ENCODE measurements around the gene SVEP1.

SVEP1 gene

DNA sequence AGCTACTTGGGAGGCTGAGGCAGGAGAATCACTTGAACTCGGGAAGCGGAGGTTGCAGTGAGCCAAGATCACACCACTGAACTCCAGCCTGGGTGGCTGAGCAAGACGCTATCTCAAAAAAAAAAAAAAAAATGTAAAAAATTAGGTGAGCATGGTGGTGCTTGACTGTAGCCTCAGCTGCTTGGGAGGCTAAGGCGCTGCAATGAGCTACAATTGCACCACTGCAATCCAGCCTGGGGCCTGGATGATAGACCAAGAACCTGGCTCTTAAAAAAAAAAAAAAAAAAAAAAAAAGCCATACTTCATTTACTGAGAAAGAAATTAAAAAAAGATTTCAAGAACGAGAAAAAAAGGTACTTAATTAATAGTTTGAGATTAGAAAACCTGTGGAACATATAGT lies 62.1 kb downstream of the SVEP1 start:
- Histone ChIP-seq H3K4me1 (ENCODE audit: control insufficient read depth, low read depth, low read length) (no peaks in the 10 kb centered on the region), H3K79me1 (ENCODE audit: low read length) (no peaks in the 10 kb centered on the region), H3K4me3 (ENCODE audit: low read length) (no peak overlapping the region), H3K23ac (ENCODE audit: low read length) (no peak overlapping the region), H2BK120ac (ENCODE audit: low read depth, low read length) (no peak overlapping the region), H4K5ac (ENCODE audit: low read length) (no peak overlapping the region), H2BK15ac (replicated peaks; ENCODE audit: low read depth) (no peak overlapping the region), H3K36me3 (ENCODE audit: control insufficient read depth, insufficient read depth, low read length) (no peaks in the 10 kb centered on the region), H3K27me3 (ENCODE audit: insufficient read depth, low read length, poor library complexity) (no peaks in the 10 kb centered on the region), H3K27ac (ENCODE audit: low read depth, low read length) (no peak overlapping the region), H3K4me2 (ENCODE audit: low read length) (no peak overlapping the region), H3K79me2 (ENCODE audit: control insufficient read depth, insufficient read depth, low read length) (no peaks in the 10 kb centered on the region), H4K8ac (ENCODE audit: low read depth, low read length) (no peak overlapping the region), H2AK5ac (ENCODE audit: low read length) (no peak overlapping the region), H3K56ac (ENCODE audit: low read length) (no peak overlapping the region), H3K4ac (ENCODE audit: low read depth, low read length) (no peak overlapping the region), H3K9ac (ENCODE audit: low read length) (no peak overlapping the region), H3K18ac (ENCODE audit: low read length) (no peak overlapping the region), H2BK5ac (ENCODE audit: low read length) (no peak overlapping the region)
- WGBS (ENCODE audit: extremely low coverage, insufficient coverage, low lambda C conversion rate): no CpG with 5 or more reads among the region's 5 CpGs
- no peak for DNase-seq

- no peak overlapping the region for H2BK5ac ChIP-seq (ENCODE audit: low read length)
- H3K79me1 ChIP-seq (ENCODE audit: low read length): no peaks in the 10 kb centered on the region
- no peak overlapping the region for H3K9ac ChIP-seq (ENCODE audit: low read length)
- no peaks in the 10 kb centered on the region for H3K36me3 ChIP-seq (ENCODE audit: control insufficient read depth, insufficient read depth, low read length)
- DNase-seq: no peak
- no peak overlapping the region for H4K8ac ChIP-seq (ENCODE audit: low read depth, low read length)
- no peak overlapping the region for H3K4me3 ChIP-seq (ENCODE audit: low read length)
- no peak overlapping the region for H3K56ac ChIP-seq (ENCODE audit: low read length)
- no peak overlapping the region for H3K4me2 ChIP-seq (ENCODE audit: low read length)
- no peak overlapping the region for H4K5ac ChIP-seq (ENCODE audit: low read length)
- WGBS (ENCODE audit: extremely low coverage, insufficient coverage, low lambda C conversion rate): no CpG with 5 or more reads among the region's 1 CpG
- H3K4ac ChIP-seq (ENCODE audit: low read depth, low read length): no peak overlapping the region
- H2BK120ac ChIP-seq (ENCODE audit: low read depth, low read length): no peak overlapping the region
- no peak overlapping the region for H3K23ac ChIP-seq (ENCODE audit: low read length)
- H3K18ac ChIP-seq (ENCODE audit: low read length): no peak overlapping the region
- H3K27me3 ChIP-seq (ENCODE audit: insufficient read depth, low read length, poor library complexity): no peaks in the 10 kb centered on the region
- H3K79me2 ChIP-seq (ENCODE audit: control insufficient read depth, insufficient read depth, low read length): no peaks in the 10 kb centered on the region
- H2BK15ac ChIP-seq (replicated peaks; ENCODE audit: low read depth): no peak overlapping the region
- no peaks in the 10 kb centered on the region for H3K4me1 ChIP-seq (ENCODE audit: control insufficient read depth, low read depth, low read length)
- no peak overlapping the region for H2AK5ac ChIP-seq (ENCODE audit: low read length)
- H3K27ac ChIP-seq (ENCODE audit: low read depth, low read length): no peak overlapping the region
Measured at GRCh38 chr9:110514897-110515296, 64.6 kb downstream of the SVEP1 start.

DNA sequence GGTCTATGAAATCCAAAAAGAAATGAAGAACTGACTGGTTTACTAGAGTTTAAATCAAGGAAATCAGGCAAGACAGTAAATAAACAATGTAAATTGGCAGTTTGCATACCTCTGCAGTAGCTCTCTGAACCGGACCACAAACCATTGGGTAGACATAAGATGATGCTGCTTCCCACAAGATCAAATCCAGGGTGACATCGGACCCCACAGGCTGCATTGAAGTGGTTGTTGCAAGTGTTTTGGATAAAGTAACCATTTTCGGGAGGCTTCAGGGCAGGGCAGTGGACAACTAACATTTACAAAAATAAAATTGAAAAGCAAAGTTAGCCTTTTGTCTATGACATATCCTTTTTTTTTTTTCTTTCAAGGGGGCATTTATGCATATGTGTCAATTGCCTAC lies 66.7 kb downstream of the SVEP1 start:
- Histone ChIP-seq H3K56ac (ENCODE audit: low read length) (no peak overlapping the region), H2BK120ac (ENCODE audit: low read depth, low read length) (no peak overlapping the region), H3K36me3 (ENCODE audit: control insufficient read depth, insufficient read depth, low read length) (no peaks in the 10 kb centered on the region), H4K5ac (ENCODE audit: low read length) (no peak overlapping the region), H3K27me3 (ENCODE audit: insufficient read depth, low read length, poor library complexity) (no peaks in the 10 kb centered on the region), H2AK5ac (ENCODE audit: low read length) (no peak overlapping the region), H2BK15ac (replicated peaks; ENCODE audit: low read depth) (no peak overlapping the region), H3K27ac (ENCODE audit: low read depth, low read length) (no peak overlapping the region), H3K4ac (ENCODE audit: low read depth, low read length) (no peak overlapping the region), H4K8ac (ENCODE audit: low read depth, low read length) (no peak overlapping the region), H2BK5ac (ENCODE audit: low read length) (no peak overlapping the region), H3K4me1 (ENCODE audit: control insufficient read depth, low read depth, low read length) (no peaks in the 10 kb centered on the region), H3K4me3 (ENCODE audit: low read length) (no peak overlapping the region), H3K23ac (ENCODE audit: low read length) (no peak overlapping the region), H3K18ac (ENCODE audit: low read length) (no peak overlapping the region), H3K4me2 (ENCODE audit: low read length) (no peak overlapping the region), H3K79me2 (ENCODE audit: control insufficient read depth, insufficient read depth, low read length) (no peaks in the 10 kb centered on the region), H3K79me1 (ENCODE audit: low read length) (no peaks in the 10 kb centered on the region), H3K9ac (ENCODE audit: low read length) (no peak overlapping the region)
- no peak for DNase-seq
- no CpG with 5 or more reads among the region's 3 CpGs for WGBS (ENCODE audit: extremely low coverage, insufficient coverage, low lambda C conversion rate)

DNA sequence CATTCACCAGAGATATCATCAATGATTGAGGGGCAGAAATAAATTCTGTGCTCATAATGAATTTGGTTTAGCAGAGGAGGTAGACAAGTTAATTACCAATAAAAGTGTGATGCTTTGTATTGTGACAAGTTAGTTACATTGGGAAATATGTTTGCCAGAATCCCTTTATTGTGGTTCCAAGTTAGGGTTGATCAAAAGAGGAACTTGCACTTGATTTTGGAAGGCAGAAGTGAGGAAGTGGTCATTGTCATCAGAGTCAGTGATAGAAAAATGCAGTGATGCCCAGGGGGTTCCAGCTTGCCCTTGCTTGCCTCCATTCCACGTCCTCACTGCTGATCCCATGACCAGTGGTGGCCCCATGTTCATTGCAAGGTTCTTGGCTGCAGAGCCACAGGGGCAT lies 69.7 kb downstream of the SVEP1 start:
- Histone ChIP-seq H3K27ac (ENCODE audit: low read depth, low read length) (no peak overlapping the region), H2AK5ac (ENCODE audit: low read length) (no peak overlapping the region), H2BK15ac (replicated peaks; ENCODE audit: low read depth) (no peak overlapping the region), H4K5ac (ENCODE audit: low read length) (no peak overlapping the region), H3K36me3 (ENCODE audit: control insufficient read depth, insufficient read depth, low read length) (no peaks in the 10 kb centered on the region), H3K4me2 (ENCODE audit: low read length) (no peak overlapping the region), H3K27me3 (ENCODE audit: insufficient read depth, low read length, poor library complexity) (no peaks in the 10 kb centered on the region), H3K4ac (ENCODE audit: low read depth, low read length) (no peak overlapping the region), H3K79me1 (ENCODE audit: low read length) (no peaks in the 10 kb centered on the region), H2BK5ac (ENCODE audit: low read length) (no peak overlapping the region), H2BK120ac (ENCODE audit: low read depth, low read length) (no peak overlapping the region), H3K56ac (ENCODE audit: low read length) (no peak overlapping the region), H3K4me1 (ENCODE audit: control insufficient read depth, low read depth, low read length) (no peaks in the 10 kb centered on the region), H3K4me3 (ENCODE audit: low read length) (no peak overlapping the region), H3K9ac (ENCODE audit: low read length) (no peak overlapping the region), H3K79me2 (ENCODE audit: control insufficient read depth, insufficient read depth, low read length) (no peaks in the 10 kb centered on the region), H3K18ac (ENCODE audit: low read length) (no peak overlapping the region), H3K23ac (ENCODE audit: low read length) (no peak overlapping the region), H4K8ac (ENCODE audit: low read depth, low read length) (no peak overlapping the region)
- WGBS (ENCODE audit: extremely low coverage, insufficient coverage, low lambda C conversion rate): no CpG with 5 or more reads among the region's 1 CpG
- DNase-seq: no peak

DNA sequence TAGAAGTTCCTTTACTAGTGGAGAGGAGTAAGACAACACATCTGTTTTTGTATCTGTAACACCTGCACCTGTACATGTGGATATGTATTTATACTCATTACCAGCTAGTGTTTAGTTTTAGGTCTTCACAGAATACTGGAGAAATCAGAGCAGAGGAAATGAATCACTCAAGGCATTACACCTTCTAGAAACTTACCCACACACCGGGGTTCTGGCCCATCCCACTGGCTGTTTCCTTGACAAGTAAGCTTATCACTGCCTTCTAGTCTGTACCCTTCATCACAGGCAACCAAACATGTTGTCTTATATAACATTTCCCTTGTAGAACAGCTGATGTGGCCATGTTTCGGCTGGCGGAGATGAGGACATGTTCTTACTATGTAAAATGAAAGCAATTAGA lies 76.7 kb downstream of the SVEP1 start:
- no peaks in the 10 kb centered on the region for H3K4me1 ChIP-seq (ENCODE audit: control insufficient read depth, low read depth, low read length)
- no peak overlapping the region for H3K18ac ChIP-seq (ENCODE audit: low read length)

DNA sequence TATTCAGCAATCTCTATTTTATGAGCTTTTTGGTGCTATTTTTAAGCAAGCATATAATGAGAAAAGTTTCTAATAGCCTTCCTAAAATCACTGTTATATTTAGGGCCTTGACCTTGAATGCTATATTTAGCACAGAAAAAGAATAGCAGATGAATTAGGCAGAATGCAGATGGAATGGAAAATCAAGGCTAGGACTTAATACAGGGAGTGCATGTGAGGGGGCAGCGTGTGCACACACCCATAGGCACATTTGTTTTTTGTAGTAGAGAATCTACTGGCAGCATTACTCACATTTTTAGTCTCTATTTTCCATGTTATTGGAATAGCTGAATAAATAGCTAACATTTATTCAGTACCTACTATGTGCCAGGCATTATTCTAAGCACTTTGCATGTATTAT lies 79.9 kb downstream of the SVEP1 start:
- Histone ChIP-seq H3K79me2 (ENCODE audit: control insufficient read depth, insufficient read depth, low read length) (no peaks in the 10 kb centered on the region), H3K4me1 (ENCODE audit: control insufficient read depth, low read depth, low read length) (no peaks in the 10 kb centered on the region), H4K8ac (ENCODE audit: low read depth, low read length) (no peak overlapping the region), H3K18ac (ENCODE audit: low read length) (no peak overlapping the region), H3K27me3 (ENCODE audit: insufficient read depth, low read length, poor library complexity) (no peaks in the 10 kb centered on the region), H3K4ac (ENCODE audit: low read depth, low read length) (no peak overlapping the region), H3K4me3 (ENCODE audit: low read length) (no peak overlapping the region), H3K9ac (ENCODE audit: low read length) (no peak overlapping the region), H2BK120ac (ENCODE audit: low read depth, low read length) (no peak overlapping the region), H3K79me1 (ENCODE audit: low read length) (no peaks in the 10 kb centered on the region), H3K36me3 (ENCODE audit: control insufficient read depth, insufficient read depth, low read length) (no peaks in the 10 kb centered on the region), H2AK5ac (ENCODE audit: low read length) (no peak overlapping the region), H4K5ac (ENCODE audit: low read length) (no peak overlapping the region), H3K4me2 (ENCODE audit: low read length) (no peak overlapping the region), H3K56ac (ENCODE audit: low read length) (no peak overlapping the region), H2BK5ac (ENCODE audit: low read length) (no peak overlapping the region), H3K23ac (ENCODE audit: low read length) (no peak overlapping the region), H3K27ac (ENCODE audit: low read depth, low read length) (no peak overlapping the region), H2BK15ac (replicated peaks; ENCODE audit: low read depth) (no peak overlapping the region)
- no CpG with 5 or more reads among the region's 1 CpG for WGBS (ENCODE audit: extremely low coverage, insufficient coverage, low lambda C conversion rate)
- DNase-seq: no peak

More for the DNA sequence above, 76.7 kb downstream of the SVEP1 start:
- H2BK120ac ChIP-seq (ENCODE audit: low read depth, low read length): no peak overlapping the region
- H3K27ac ChIP-seq (ENCODE audit: low read depth, low read length): no peak overlapping the region
- no peak overlapping the region for H3K23ac ChIP-seq (ENCODE audit: low read length)
- H4K8ac ChIP-seq (ENCODE audit: low read depth, low read length): no peak overlapping the region
- H3K36me3 ChIP-seq (ENCODE audit: control insufficient read depth, insufficient read depth, low read length): no peaks in the 10 kb centered on the region
- no peaks in the 10 kb centered on the region for H3K79me1 ChIP-seq (ENCODE audit: low read length)
- H3K9ac ChIP-seq (ENCODE audit: low read length): no peak overlapping the region
- H3K56ac ChIP-seq (ENCODE audit: low read length): no peak overlapping the region
- no peak overlapping the region for H3K4me2 ChIP-seq (ENCODE audit: low read length)
- WGBS (ENCODE audit: extremely low coverage, insufficient coverage, low lambda C conversion rate): no CpG with 5 or more reads among the region's 3 CpGs
- no peak overlapping the region for H3K4ac ChIP-seq (ENCODE audit: low read depth, low read length)
- no peak overlapping the region for H2BK15ac ChIP-seq (replicated peaks; ENCODE audit: low read depth)
- no peak overlapping the region for H2AK5ac ChIP-seq (ENCODE audit: low read length)
- no peak overlapping the region for H3K4me3 ChIP-seq (ENCODE audit: low read length)
- DNase-seq: no peak
- no peak overlapping the region for H4K5ac ChIP-seq (ENCODE audit: low read length)
- H3K27me3 ChIP-seq (ENCODE audit: insufficient read depth, low read length, poor library complexity): no peaks in the 10 kb centered on the region
- no peaks in the 10 kb centered on the region for H3K79me2 ChIP-seq (ENCODE audit: control insufficient read depth, insufficient read depth, low read length)
- no peak overlapping the region for H2BK5ac ChIP-seq (ENCODE audit: low read length)

Data from mesendoderm (in vitro differentiated cells).